Psoas muscle (tissue), 8 donors: ENCODE measurements around the gene UBTD2. TPM values are rescaled to one million over a fixed set of nuclear protein-coding genes. Genes with fewer than 3 reads are reported as not detected.

Source experiments
- ATAC-seq, 4 donors: fragments of 200-7000 bp; cut with Tn5 transposase; one replicate each; pipeline ENCODE4 v1.9.1; 2020; ENCODE audit warnings: moderate library complexity in 3 of 4, mild to moderate bottlenecking in 2 of 4
- DNase-seq, 2 donors: peaks; one replicate each; pipeline ENCODE4 v3.0.0-alpha.2; 2020
- H3K27ac ChIP-seq: fragments of 200-600 bp; one replicate; pipeline ENCODE4 v1.8.0; 2022
- H3K27me3 ChIP-seq, 3 donors: fragments of 200-600 bp in 1 of 3; one replicate each; pipeline versions ENCODE4 v1.6.1 to v1.8.0; 2013 to 2022; ENCODE audit warnings: low read length in 2 of 3, mild to moderate bottlenecking in 2 of 3, moderate library complexity in 1 of 3; ENCODE audit not compliant: insufficient read depth in 3 of 3
- H3K36me3 ChIP-seq, 2 donors: fragments of 200-600 bp in 1 of 2; one replicate each; pipeline versions ENCODE4 v1.6.1 to v1.8.0; 2013 to 2022; ENCODE audit warnings: low read depth in 1 of 2, mild to moderate bottlenecking in 1 of 2, moderate library complexity in 1 of 2; ENCODE audit not compliant: insufficient read depth in 1 of 2
- H3K4me1 ChIP-seq: fragments of 200-600 bp; one replicate; pipeline ENCODE4 v1.8.0; 2022
- H3K4me3 ChIP-seq: fragments of 200-600 bp; one replicate; pipeline ENCODE4 v1.8.0; 2022; ENCODE audit warnings: mild to moderate bottlenecking
- H3K9me3 ChIP-seq: fragments of 200-600 bp; one replicate; pipeline ENCODE4 v1.8.0; 2022
- CTCF ChIP-seq: fragments of 200-600 bp; IDR thresholded peaks from one replicate; pipeline ENCODE4 v1.8.0; 2022; ENCODE audit warnings: antibody characterized with exemption
- WGBS, 3 donors: extraction: QIAGEN DNeasy Blood & Tissue Kit; methylation state at CpG; one replicate each; pipeline versions ENCODE4 v1.1.6 to v1.1.7; 2013; 5-methylcytosine and 5-hydroxymethylcytosine counted together
- intact Hi-C, 2 donors: fragments of 100-400 bp; cut with DNase I; formaldehyde crosslinking; loops; one replicate each; pipeline versions ENCODE4 v1.11.0 to v1.14.2; 2022
- polyA plus RNA-seq, 3 donors: library from polyadenylated mRNA; stranded (reverse); fragments of 200-250 nt; gene quantifications; one replicate each; pipeline ENCODE4 v1.2.3, GENCODE V29; 2013
- total RNA-seq, 4 donors: library from RNA; stranded (reverse); fragmentation: NEBNext Ultra II Directional in 2 of 4; extraction: Animal tissue kit (Norgen Biotek cat#: 25700) in 2 of 4; gene quantifications; one replicate each; pipeline versions ENCODE4 v1.2.1 to v1.2.4, GENCODE V29; 2021 to 2023
- donor health status: healthy with polysubstance abuse.
- donor health status: DM: no; HTN: no; CAD: no; lungs with moderate emphysema.
- donor health status: Bipolar disorder and iron deficiency.
- donor health status: healthy.
- donor health status: DM: yes; HTN: yes; CAD: no.
- donor health status: DM: no; HTN: no; CAD: no.
- donor health status: DM: no; HTN: no; CAD: no.
- donor health status: DM: yes; HTN: yes; CAD: no.

UBTD2 gene
- total and polyA plus RNA-seq, 7 donors = 5.3 to 12.3 (median 8.6) TPM

- Histone ChIP-seq H3K4me1 (peaks cover 10% of the 10 kb centered on the region), H3K27me3 (no peaks in the 10 kb centered on the region), H3K36me3 (peaks cover 3 to 32% of the 10 kb centered on the region in 2 donors), H3K4me3 (no peak overlapping the region), H3K9me3 (no peaks in the 10 kb centered on the region), H3K27ac (no peak overlapping the region)
- DNase-seq = no peak
- intact Hi-C loops = no loop called here
- 61 to 69% (median 64%) methylated on average over 3 of the region's 3 CpGs for WGBS, 3 donors
- no peak for TF ChIP-seq CTCF
- no peak for ATAC-seq
Measured at GRCh38 chr5:172235827-172236736, 47.5 kb downstream of the UBTD2 start.

GRCh38 chr5:172235132-172235780 lies 48.3 kb downstream of the UBTD2 start:
- intact Hi-C loops = no loop called here
- no peak for TF ChIP-seq CTCF
- Histone ChIP-seq H3K4me1 (peaks cover 10% of the 10 kb centered on the region), H3K36me3 (peaks cover 3 to 37% of the 10 kb centered on the region in 2 donors), H3K27ac (no peak overlapping the region), H3K4me3 (no peak overlapping the region), H3K9me3 (no peaks in the 10 kb centered on the region), H3K27me3 (no peaks in the 10 kb centered on the region)
- 42 to 70% (median 53%) methylated on average over 4 of the region's 4 CpGs for WGBS, 3 donors
- ATAC-seq (no peak), DNase-seq (no peak)

GRCh38 chr5:172234031-172234430 lies 49.5 kb downstream of the UBTD2 start:
- intact Hi-C loops = no loop called here
- peaks cover 10% of the 10 kb centered on the region for H3K4me1 ChIP-seq
- 97 to 98% (median 97%) methylated on average over 4 of the region's 4 CpGs for WGBS, 3 donors
- H3K27me3 ChIP-seq = no peaks in the 10 kb centered on the region
- H3K27ac ChIP-seq = no peak overlapping the region
- H3K4me3 ChIP-seq = no peak overlapping the region
- ATAC-seq (no peak), DNase-seq (no peak)
- H3K36me3 ChIP-seq = peaks cover 3 to 37% of the 10 kb centered on the region in 2 donors
- H3K9me3 ChIP-seq = no peaks in the 10 kb centered on the region
- no peak for TF ChIP-seq CTCF

GRCh38 chr5:172229904-172230303 lies 53.7 kb downstream of the UBTD2 start:
- DNase-seq (no peak), ATAC-seq (no peak)
- Histone ChIP-seq H3K27me3 (no peaks in the 10 kb centered on the region), H3K9me3 (no peaks in the 10 kb centered on the region), H3K4me3 (no peak overlapping the region), H3K36me3 (peaks cover 3 to 48% of the 10 kb centered on the region in 2 donors), H3K4me1 (no peaks in the 10 kb centered on the region), H3K27ac (no peak overlapping the region)
- 95 to 99% (median 97%) methylated on average over 1 of the region's 1 CpG for WGBS, 3 donors
- intact Hi-C loops = loop anchor here in 1 of 2 donors (10.0 kb wide), 1 partner anchor 65 kb away; no protein-coding TSS in a partner anchor
- no peak for TF ChIP-seq CTCF
